GM23338 (cell line): ENCODE data around the gene FAM20A. TPM values are rescaled to one million over a fixed set of nuclear protein-coding genes. Genes with fewer than 3 reads are reported as not detected.

ENCODE experiments used
- ATAC-seq: fragments of 200-7000 bp; cut with Tn5 transposase; 3 replicates; pipeline ENCODE4 v1.9.1; 2020
- DNase-seq: peaks from one replicate; pipeline ENCODE4 v3.0.0-alpha.2; 2015; ENCODE audit warnings: low spot score
- H2AFZ ChIP-seq: fragments of 200-600 bp; sonication (generic); 2 replicates; pipeline ENCODE4 v1.8.0; 2016; ENCODE audit warnings: antibody characterized with exemption, mild to moderate bottlenecking, moderate library complexity
- H3F3A ChIP-seq: fragments of 200-600 bp; sonication (generic); replicated peaks from 2 replicates; pipeline ENCODE4 v1.8.0; 2017; ENCODE audit warnings: antibody characterized with exemption, mixed run types, low read depth
- H3K27ac ChIP-seq: fragments of 200-600 bp; sonication (generic); 2 replicates; pipeline ENCODE4 v1.6.1; 2016; ENCODE audit warnings: low read depth
- H3K27me3 ChIP-seq: fragments of 200-600 bp; sonication (generic); 2 replicates; pipeline ENCODE4 v1.8.0; 2016; ENCODE audit warnings: mild to moderate bottlenecking, mixed run types, moderate library complexity; ENCODE audit not compliant: insufficient read depth
- H3K36me3 ChIP-seq: fragments of 200-600 bp; sonication (generic); 2 replicates; pipeline ENCODE4 v1.8.0; 2016; ENCODE audit warnings: mild to moderate bottlenecking; ENCODE audit not compliant: insufficient read depth
- H3K4me1 ChIP-seq: fragments of 200-600 bp; sonication (generic); 2 replicates; pipeline ENCODE4 v1.8.0; 2016; ENCODE audit warnings: mild to moderate bottlenecking, moderate library complexity; ENCODE audit not compliant: insufficient read depth
- H3K4me2 ChIP-seq: fragments of 200-600 bp; sonication (generic); 2 replicates; pipeline ENCODE4 v1.7.1; 2017; ENCODE audit warnings: mixed run types
- H3K4me3 ChIP-seq: fragments of 200-600 bp; sonication (generic); 2 replicates; pipeline ENCODE4 v1.6.1; 2016; ENCODE audit warnings: mixed run types
- H3K79me2 ChIP-seq: fragments of 200-600 bp; sonication (generic); replicated peaks from 2 replicates; pipeline ENCODE4 v1.8.0; 2017; ENCODE audit warnings: mild to moderate bottlenecking; ENCODE audit not compliant: insufficient read depth
- H3K9me2 ChIP-seq: fragments of 200-600 bp; sonication (generic); 2 replicates; pipeline ENCODE4 v1.8.0; 2017; ENCODE audit not compliant: insufficient read depth
- H4K20me1 ChIP-seq: fragments of 200-600 bp; sonication (generic); replicated peaks from 2 replicates; pipeline ENCODE4 v1.8.0; 2017; ENCODE audit warnings: mild to moderate bottlenecking; ENCODE audit not compliant: insufficient read depth
- H3K27ac Mint-ChIP-seq: 2 replicates; pipeline ENCODE4 v1.8.0; 2020; ENCODE audit warnings: inconsistent platforms, mild to moderate bottlenecking, moderate library complexity, mixed read lengths
- H3K27me3 Mint-ChIP-seq: 3 replicates; pipeline ENCODE4 v1.8.0; 2022; ENCODE audit warnings: low read depth, mild to moderate bottlenecking, moderate library complexity, mixed read lengths, inconsistent platforms; ENCODE audit not compliant: insufficient read depth, poor library complexity
- H3K36me3 Mint-ChIP-seq: 3 replicates; pipeline ENCODE4 v1.8.0; 2021; ENCODE audit warnings: low read depth, mild to moderate bottlenecking, inconsistent platforms, moderate library complexity, mixed read lengths
- H3K4me1 Mint-ChIP-seq: 3 replicates; pipeline ENCODE4 v1.8.0; 2020; ENCODE audit warnings: mild to moderate bottlenecking, inconsistent platforms, mixed read lengths
- H3K4me3 Mint-ChIP-seq: 3 replicates; pipeline ENCODE4 v1.8.0; 2021; ENCODE audit warnings: moderate library complexity, mild to moderate bottlenecking, inconsistent platforms, mixed read lengths
- H3K9me3 Mint-ChIP-seq: 3 replicates; pipeline ENCODE4 v1.8.0; 2020; ENCODE audit warnings: moderate library complexity, mild to moderate bottlenecking, inconsistent platforms, mixed read lengths
- CTCF ChIP-seq, 2 experiments: fragments of 200-600 bp in 1 of 2; sonication (generic) in 1 of 2; conservative IDR thresholded peaks; 2 replicates each; pipeline versions ENCODE4 v1.5.1 to v1.6.1; 2016 to 2017; ENCODE audit warnings: antibody characterized with exemption in 2 of 2, low read depth in 2 of 2, mild to moderate bottlenecking in 2 of 2, moderate library complexity in 1 of 2
- ETS1 ChIP-seq: IDR thresholded peaks from 2 replicates; pipeline ENCODE4 v1.6.1; 2016; ENCODE audit warnings: antibody characterized with exemption
- JUNB ChIP-seq: IDR thresholded peaks from one replicate; pipeline ENCODE4 v1.6.1; 2016; ENCODE audit warnings: antibody characterized with exemption; ENCODE audit not compliant: unreplicated experiment
- POLR2AphosphoS5 ChIP-seq: IDR thresholded peaks from 2 replicates; pipeline ENCODE4 v1.6.1; 2016; ENCODE audit warnings: antibody characterized with exemption, low read depth
- REST ChIP-seq: IDR thresholded peaks from one replicate; pipeline ENCODE4 v1.6.1; 2018; ENCODE audit warnings: antibody characterized with exemption; ENCODE audit not compliant: unreplicated experiment
- ZNF114 ChIP-seq: fragments of 250-450 bp; sonication (Bioruptor Pico); IDR thresholded peaks from 2 replicates; pipeline ENCODE4 v1.5.0; 2020; ENCODE audit warnings: mild to moderate bottlenecking, moderate library complexity
- ZNF462 ChIP-seq: fragments of 250-450 bp; sonication (Bioruptor Pico); IDR thresholded peaks from 2 replicates; pipeline ENCODE4 v1.5.0; 2020; ENCODE audit warnings: mild to moderate bottlenecking, moderate library complexity
- polyA plus RNA-seq: library from polyadenylated mRNA; unstranded; fragments of >200 nt; fragmentation: Nextera tagmentation; extraction: Ambion mirVana; gene quantifications from 2 replicates; pipeline ENCODE4 v1.2.1, GENCODE V29; 2016
- total RNA-seq: library from RNA; depleted of rRNA; stranded (reverse); fragments of >200 nt; shearing (Covaris generic); gene quantifications from 2 replicates; pipeline ENCODE4 v1.2.3, GENCODE V29; 2014

Gene FAM20A
- total and polyA plus RNA-seq, 2 experiments from 2014 or later = 1.3 to 1.6 TPM

- H3K27ac ChIP-seq = no peak overlapping the region
- ATAC-seq (no peak), DNase-seq (no peak)
- H3K79me2 ChIP-seq = no peaks in the 10 kb centered on the region
- H2AFZ ChIP-seq = no peak overlapping the region
- H3F3A ChIP-seq = no peaks in the 10 kb centered on the region
- H3K27me3 ChIP-seq = no peaks in the 10 kb centered on the region
- Mint-ChIP-seq H3K36me3 (no peaks in the 10 kb centered on the region), H3K4me1 (no peaks in the 10 kb centered on the region), H3K27me3 (no peaks in the 10 kb centered on the region), H3K9me3 (no peaks in the 10 kb centered on the region), H3K4me3 (no peak overlapping the region), H3K27ac (no peak overlapping the region; the same call in 1 of the 2 replicates)
- TF ChIP-seq ETS1 = no peak
- no peak for TF ChIP-seq ZNF114 (CRISPR knock-in tag)
- no peak for TF ChIP-seq ZNF462 (CRISPR knock-in tag)
- no peak for TF ChIP-seq JUNB
- no peak for TF ChIP-seq CTCF (conservative IDR thresholded peaks at IDR 0.05; ENCODE audit: low read depth in 2 of 2)
- TF ChIP-seq REST = no peak
- TF ChIP-seq POLR2AphosphoS5 = no peak
- no peaks in the 10 kb centered on the region for H4K20me1 ChIP-seq
- H3K4me2 ChIP-seq = no peak overlapping the region
- H3K36me3 ChIP-seq = no peaks in the 10 kb centered on the region
- H3K4me3 ChIP-seq = no peak overlapping the region
- H3K9me2 ChIP-seq = 0 out of 2 replicates have a peak, but pooled peaks cover 2% of the 10 kb centered on the region
- H3K4me1 ChIP-seq = no peaks in the 10 kb centered on the region
These were observed 41.9 kb downstream of the FAM20A start for GRCh38 chr17:68559316-68559715.
